Neural progenitor cell (in vitro differentiated cells): ENCODE data around the gene QRFP.

Experiments used
- EZH2 ChIP-seq: fragments of 200-600 bp; sonication (generic); IDR thresholded peaks from 2 replicates; pipeline ENCODE4 v1.6.1; 2017; ENCODE audit warnings: antibody characterized with exemption, mild to moderate bottlenecking, moderate library complexity
- EZH2phosphoT487 ChIP-seq: fragments of 200-600 bp; sonication (generic); IDR thresholded peaks from 2 replicates; pipeline ENCODE4 v1.6.1; 2017; ENCODE audit warnings: antibody characterized with exemption
- TF ChIP-seq, protein P1 (sequence below): fragments of 200-600 bp; sonication (generic); IDR thresholded peaks from 2 replicates; pipeline ENCODE4 v1.5.1; 2017; ENCODE audit warnings: antibody characterized with exemption, mild to moderate bottlenecking

DNA sequence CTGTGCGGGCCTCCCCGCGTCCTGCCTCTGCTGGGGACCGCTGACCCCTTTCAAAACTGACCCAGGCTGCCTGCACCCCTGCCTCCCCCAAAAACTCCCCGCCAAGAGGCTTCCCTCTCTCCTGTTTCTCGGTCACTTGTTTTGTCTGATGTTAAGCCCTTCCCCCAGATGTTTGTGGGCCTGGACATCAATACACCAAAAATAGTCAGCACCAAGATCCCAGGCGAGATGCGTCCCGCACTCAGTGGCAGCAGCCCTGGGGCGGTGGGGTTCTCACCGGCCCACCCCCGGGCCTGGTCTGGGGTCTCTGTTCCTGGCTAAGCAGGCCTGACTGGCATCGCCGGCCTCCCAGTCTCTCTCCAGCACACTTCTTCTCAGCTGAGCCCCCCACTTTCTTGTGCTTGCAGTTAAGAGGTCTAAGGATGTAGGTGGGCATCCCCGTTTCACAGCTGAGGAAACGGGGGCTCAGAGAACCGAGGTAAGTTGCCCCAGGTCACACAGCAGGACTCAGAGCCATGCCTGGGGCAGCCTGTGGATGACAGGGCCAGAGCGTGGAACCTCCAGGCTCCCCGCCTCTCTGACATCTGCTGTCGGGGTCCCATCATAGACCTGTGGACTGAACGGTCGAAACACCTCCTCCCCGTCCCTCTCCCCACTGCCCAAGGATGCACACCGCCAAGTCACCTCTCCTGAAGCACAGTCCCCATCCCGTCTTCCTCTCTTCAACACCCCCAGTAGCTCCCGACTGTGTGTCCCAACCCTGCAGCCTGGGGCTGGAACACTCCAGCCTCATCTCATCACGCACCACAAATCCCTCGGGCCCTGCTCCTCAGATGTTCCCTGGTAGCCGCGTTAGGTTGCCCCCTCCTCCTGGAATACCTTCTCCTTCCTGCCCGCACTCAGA lies 25.6 kb upstream of the QRFP start:
- TF ChIP-seq, protein P1, sequence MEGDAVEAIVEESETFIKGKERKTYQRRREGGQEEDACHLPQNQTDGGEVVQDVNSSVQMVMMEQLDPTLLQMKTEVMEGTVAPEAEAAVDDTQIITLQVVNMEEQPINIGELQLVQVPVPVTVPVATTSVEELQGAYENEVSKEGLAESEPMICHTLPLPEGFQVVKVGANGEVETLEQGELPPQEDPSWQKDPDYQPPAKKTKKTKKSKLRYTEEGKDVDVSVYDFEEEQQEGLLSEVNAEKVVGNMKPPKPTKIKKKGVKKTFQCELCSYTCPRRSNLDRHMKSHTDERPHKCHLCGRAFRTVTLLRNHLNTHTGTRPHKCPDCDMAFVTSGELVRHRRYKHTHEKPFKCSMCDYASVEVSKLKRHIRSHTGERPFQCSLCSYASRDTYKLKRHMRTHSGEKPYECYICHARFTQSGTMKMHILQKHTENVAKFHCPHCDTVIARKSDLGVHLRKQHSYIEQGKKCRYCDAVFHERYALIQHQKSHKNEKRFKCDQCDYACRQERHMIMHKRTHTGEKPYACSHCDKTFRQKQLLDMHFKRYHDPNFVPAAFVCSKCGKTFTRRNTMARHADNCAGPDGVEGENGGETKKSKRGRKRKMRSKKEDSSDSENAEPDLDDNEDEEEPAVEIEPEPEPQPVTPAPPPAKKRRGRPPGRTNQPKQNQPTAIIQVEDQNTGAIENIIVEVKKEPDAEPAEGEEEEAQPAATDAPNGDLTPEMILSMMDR: no peak
- TF ChIP-seq EZH2 (no peak), EZH2phosphoT487 (no peak)
